ENCODE data around the gene CCNY.
"Not testable (repeated sequence)": the region's sequence is repeated elsewhere in the genome, so short reads cannot be mapped to it uniquely, and the experiment has no call there.

Gene CCNY

GRCh38 chr10:35492386-35493195 lies 156.3 kb downstream of the CCNY start:
- DNase-seq = no peak

DNA sequence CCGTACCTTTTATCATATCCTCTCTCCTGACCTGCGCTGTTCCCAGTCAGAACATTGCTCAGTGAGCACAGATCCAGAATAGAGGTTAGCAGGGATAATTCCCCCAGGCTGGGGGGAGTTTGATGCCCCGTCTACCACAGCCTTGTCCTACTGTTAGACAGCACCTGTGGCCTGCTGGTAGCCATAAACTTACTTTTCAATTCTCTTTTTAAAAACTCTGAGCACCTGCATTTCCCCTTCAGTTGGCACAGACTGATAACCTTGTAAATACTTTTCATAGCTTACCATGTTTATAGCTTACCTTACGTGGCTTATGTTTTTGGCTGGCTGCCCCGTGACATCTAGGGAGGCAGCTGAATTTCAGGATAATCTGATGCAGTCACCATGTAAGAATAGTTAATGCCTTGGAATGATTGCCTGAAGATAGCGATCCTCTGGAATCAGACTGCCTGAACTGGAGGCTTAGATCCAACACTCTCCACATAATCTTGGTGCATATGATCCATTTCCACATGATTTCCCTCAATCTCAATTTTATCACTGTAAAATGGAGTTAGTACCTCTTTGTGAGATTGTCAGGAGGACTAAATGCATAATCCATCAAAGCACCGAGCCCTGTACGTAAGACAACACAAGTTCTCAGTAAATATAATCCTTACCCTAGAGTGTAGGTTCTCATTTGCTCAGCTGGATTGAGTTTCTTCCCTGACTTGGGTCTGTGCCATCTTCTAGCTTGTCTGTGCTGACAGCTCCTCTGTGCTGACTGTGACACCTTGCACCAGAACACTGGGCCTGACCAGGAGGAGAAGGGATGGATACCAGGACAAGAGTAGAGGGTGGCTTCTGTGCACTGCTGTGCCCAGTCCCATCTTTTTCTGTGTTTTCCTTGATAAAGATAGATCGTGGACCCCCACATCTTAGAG lies 157.1 kb downstream of the CCNY start:
- no peak for DNase-seq

GRCh38 chr10:35495521-35496119 lies 159.3 kb downstream of the CCNY start:
- no peak for DNase-seq

DNA sequence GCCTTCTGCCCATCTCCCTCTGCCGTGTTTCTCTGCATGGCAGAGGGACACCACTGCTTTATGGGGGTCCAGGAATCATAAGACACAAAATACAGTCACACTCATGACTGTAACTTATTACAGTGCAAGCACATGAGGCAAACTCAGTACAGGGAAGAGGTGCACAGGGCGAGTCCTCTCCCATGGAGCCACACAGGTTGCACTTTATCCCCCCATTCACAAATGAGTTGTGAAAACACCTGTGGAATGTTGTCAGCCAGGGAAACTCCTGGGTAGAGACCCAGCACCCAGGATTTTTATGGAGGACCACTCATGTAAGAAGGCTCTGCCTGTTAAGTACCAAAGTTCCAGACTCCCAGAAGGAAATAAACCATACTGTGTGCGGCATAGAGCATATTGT lies 161.6 kb downstream of the CCNY start:
- DNase-seq = no peak

DNA sequence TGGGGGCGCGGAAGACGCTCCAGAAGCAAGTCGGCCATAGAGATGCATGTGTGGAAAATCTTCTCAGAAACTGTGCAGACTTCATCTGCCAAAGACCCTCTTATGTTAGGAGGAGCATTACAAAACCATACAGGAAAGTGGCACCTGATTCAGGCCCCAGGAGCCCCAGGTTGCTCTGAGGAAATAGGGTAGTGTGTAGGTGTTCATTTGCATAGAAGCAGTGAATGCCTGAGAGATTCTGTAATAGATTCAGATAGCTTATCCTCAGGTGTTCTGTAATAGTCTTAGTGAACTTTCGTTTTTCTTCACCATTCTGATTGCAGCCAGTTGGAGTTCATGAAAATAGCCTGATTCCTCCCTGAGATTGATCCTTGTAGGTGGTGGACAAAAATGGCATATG lies 162.4 kb downstream of the CCNY start:
- no peak for DNase-seq

DNA sequence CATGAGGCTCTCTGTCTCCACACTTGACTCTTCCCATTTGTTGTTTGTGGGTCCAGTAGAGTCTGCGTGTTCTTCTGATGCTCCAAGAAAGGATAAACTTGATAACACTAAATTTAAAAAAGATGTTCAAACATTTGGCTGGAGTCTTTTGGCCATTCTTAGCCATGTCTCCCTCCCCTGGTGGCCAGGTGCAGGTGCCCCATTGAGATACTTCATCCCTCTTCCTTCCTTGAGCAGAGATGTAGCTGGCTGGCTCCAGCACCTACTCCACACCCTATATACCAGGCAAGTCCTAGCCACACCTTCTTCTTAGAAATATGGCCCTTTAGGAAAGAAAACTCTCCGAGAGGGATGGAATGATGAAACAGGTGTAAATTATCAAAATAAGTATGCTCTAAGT lies 165.6 kb downstream of the CCNY start:
- DNase-seq = no peak

DNA sequence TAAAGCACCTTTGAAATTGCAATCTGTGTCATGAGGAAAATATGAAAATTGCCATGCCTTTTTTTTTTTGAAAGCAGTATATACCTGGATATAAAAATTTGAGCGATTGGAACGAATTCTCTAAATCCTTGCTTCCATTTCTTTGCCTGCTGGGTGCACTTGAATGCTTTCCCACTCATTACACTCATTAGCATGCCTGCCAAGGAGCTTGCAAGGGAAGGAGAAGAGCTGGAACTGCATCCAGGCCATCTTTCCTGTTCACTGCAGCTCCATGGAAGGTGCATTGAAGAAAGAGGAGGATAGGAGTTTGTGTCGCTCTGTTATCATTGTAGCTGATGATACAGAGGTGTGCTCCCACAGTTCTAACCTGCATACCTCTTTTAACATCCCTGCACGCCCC lies 166.4 kb downstream of the CCNY start:
- DNase-seq = no peak

- DNase-seq = no peak
Measured at GRCh38 chr10:35503578-35503977, 167.3 kb downstream of the CCNY start.

GRCh38 chr10:35504132-35504531 lies 167.8 kb downstream of the CCNY start:
- DNase-seq = no peak

- DNase-seq = no peak
Measured at GRCh38 chr10:35505241-35505873, 169.0 kb downstream of the CCNY start.

DNA sequence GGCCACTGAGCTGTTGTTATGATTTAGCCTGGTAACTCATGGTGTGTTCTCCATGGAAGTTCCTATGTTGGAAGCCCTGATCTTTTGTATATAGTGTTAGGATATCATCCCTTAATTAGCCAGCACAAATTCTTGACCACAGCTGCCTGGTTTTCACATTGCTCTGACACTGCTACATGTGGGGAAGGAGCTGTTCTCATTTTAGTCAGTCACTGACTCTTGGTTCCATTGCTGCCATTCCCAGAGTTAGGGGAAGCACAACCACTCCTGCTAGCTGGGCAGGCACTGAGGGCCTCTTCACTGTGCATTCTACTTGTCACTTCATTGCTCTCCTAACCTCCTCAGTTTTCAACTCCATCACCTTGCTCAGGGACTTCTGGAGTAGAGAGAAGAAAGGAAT lies 170.4 kb downstream of the CCNY start:
- no peak for DNase-seq

- no peak for DNase-seq
Measured at GRCh38 chr10:35507519-35508109, 171.3 kb downstream of the CCNY start.

GRCh38 chr10:35508647-35509046 lies 172.3 kb downstream of the CCNY start:
- DNase-seq = no peak

DNA sequence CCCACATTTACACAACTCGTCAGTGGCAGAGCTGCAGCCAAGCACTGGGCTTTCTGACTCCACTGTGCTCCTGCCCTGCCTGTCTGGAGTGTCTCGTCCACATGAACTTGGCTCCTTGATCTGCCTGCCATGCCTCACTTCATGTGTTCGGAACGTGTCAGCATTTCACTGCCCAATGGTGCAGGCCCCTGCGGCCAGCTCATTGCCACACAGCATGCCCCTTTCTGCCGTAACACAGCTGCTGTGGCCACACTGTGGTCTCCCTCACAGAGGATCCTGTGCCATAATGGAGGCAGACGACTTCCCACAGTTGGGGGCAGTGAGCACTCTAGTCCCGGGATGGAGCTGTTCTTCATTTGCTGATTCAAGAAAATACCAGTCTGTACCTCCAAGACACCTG lies 174.6 kb downstream of the CCNY start:
- DNase-seq = no peak

GRCh38 chr10:35511647-35512046 lies 175.3 kb downstream of the CCNY start:
- DNase-seq = no peak

GRCh38 chr10:35516102-35516670 lies 179.9 kb downstream of the CCNY start:
- DNase-seq = no peak

DNA sequence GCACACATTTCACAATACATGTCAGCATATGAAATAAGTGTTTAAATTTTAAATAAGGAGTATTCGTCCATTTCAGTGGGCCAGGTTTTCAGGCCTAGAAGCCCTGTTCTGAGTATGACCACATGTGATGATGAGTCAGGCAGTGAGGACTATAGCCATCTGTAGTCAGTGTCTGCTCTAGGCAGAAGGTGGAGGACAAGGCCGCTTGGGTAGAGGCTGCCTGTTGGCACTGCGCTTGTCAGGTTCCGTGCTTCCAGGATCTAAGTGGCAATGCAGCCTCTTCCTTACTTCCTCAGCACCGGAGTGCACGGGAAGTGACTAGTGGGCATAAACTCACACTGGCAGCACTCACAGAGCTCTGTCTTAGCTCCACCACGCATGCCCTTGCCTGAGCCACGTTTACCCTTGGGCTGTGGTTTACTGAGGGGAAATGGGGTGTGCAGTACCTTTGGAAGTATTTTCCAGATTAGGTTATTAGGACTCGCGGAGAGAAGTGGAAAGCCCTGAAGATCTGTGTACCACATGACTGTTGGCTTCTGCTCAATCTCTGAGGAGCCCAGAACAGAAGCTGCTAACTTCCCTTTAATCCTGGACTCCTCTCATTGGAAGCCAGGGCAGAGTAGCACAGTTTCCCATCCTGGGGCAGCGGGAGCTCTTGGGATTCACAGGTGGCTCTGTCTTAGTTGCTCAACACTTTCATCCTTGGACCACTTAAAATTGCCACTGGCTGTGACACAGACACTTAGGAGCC lies 181.3 kb downstream of the CCNY start:
- DNase-seq = no peak

DNA sequence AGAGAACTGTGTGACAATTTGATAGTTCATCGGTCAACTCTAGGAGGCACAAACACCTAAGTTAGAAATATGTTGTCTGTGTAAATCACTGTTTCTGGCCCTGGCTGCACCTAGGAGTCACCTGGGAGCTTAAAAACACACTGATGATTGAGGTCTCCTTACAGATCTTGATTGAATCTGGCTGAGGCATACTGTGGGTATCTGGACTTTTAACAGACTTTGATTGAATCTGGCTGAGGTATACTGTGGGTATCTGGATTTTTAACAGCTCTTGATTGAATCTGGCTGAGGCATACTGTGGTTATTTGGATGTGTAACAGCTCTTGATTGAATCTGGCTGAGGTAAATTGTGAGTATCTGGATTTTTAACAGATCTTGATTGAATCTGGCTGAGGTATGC lies 181.9 kb downstream of the CCNY start:
- not testable (repeated sequence) for DNase-seq

DNA sequence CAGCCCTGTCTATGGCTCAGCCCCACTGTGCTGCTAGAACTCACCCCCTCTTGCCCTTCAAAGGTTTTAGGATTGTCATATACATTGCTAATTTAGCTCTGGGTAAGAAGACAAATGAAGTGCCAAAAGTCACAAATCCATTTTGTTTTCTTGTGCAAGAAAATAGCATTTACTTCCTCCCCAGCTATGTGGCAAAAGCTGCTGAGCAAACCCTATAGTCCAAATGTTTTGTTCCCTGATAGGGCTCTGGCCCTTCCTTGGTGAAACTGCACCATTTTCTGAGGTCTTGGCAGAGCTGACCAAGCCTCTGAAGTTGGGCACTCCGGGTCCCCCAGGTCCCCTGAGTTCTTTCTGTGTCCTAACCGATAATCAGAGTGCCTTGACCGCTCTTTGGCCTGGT lies 184.7 kb downstream of the CCNY start:
- no peak for DNase-seq

- no peak for DNase-seq
Measured at GRCh38 chr10:35523670-35524225, 187.4 kb downstream of the CCNY start.

GRCh38 chr10:35526746-35527145 lies 190.4 kb downstream of the CCNY start:
- no peak for DNase-seq
